NCI-H146 treated with DMSO at 0.1 percent for 48 hours (cell line): ENCODE results near the gene COPZ1.

ENCODE experiments used
- DNase-seq: peaks from one replicate; lab custom pipeline; 2025; ENCODE audit not compliant: unreplicated experiment; lab: John Stamatoyannopoulos, UW

The COPZ1 gene

DNA sequence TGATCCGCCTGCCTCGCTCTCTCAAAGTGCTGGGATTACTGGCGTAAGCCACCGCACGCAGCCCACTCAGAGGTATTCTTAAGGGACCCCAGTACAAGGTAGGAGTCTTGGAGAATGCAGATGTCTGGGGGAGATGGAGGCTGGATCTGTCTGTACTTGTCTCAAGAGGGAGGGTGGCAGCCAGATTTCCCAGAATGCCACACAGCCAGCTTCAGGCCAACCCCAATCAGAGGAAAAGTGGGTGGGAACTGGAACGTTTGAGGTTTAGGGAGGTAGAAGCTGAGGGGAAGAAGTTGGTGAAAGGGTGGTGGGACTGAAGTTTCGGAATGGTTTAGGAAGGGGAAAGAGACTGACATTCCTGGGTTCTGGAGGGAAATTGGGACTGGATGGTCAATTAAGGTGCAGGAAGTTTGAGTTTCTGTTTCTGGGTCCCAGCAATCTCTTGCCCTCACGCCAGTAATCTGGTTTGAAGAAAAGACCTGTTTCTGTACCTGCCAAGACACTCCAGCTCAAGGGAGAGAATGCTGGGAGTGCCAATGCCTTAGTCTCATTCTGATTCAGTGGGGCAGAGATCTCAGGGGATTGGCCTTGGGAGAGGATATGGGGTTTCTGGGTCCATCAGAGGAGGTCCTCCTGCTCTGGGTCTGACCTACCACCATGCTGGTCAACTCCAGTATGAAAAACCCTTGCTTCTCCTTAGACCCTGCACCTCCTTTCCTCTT, 67.7 kb downstream of the COPZ1 start:
- DNase-seq, result no peak

DNA sequence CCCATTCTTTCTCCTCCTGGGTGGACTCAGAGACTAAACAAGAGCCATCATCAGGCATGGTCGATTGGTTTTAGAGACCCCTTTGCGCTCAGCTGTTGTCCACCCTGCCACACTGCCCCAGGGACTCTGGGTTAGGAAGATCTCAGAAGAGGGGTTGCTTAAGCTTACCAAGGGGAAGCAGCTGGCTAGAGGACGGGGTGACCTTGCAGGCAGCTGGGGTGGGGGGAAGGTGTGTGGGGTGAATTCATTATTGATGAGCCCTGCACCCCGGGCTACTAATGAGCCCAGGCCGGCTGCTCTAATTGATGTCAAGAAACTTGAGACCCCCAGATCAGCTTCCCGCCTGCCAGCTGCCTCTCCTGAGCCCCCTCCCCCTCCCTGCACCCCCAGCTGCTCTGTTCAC, 68.3 kb downstream of the COPZ1 start:
- no peak for DNase-seq

DNA sequence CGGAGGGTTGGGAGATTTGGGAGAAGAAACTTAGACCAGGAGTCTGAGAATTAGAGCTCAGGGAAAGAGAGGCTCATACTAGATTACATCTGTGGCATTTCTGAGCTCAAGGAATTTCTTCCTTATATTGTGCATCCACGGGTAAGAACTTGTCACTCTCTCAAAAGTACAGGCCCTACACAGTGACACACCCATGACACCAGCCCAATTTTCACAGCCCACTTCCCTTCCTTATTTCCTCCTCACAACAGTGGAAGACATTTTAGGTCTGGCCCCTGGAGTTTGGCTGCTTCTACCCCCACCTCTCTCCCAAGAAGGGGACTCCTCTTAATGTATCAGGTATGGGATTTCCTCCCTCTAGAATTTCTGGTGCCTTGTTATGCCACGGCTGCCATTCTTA, 68.8 kb downstream of the COPZ1 start:
- no peak for DNase-seq

DNA sequence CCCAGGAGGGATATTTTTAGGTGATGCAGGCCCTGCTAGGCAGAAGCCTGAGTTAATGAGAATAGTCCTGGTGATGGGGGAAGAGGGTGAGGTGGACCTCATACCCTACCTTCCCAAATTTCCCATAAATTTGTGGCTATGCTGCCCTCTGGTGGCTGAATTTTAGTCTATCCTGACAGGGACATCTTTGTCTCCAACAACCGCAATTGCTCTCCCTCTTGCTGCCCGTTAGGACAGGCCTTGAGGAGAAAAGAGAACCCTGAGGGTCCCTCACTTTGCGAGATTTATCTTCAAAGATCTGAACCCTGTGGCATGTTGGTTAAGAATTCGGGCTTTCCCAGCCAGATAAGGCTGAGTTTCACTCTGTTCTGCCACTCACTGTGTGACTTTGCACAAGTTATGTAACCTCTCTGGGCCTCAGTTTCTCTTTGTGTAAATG, 69.4 kb downstream of the COPZ1 start:
- DNase-seq, result peak; percentile 27

DNA sequence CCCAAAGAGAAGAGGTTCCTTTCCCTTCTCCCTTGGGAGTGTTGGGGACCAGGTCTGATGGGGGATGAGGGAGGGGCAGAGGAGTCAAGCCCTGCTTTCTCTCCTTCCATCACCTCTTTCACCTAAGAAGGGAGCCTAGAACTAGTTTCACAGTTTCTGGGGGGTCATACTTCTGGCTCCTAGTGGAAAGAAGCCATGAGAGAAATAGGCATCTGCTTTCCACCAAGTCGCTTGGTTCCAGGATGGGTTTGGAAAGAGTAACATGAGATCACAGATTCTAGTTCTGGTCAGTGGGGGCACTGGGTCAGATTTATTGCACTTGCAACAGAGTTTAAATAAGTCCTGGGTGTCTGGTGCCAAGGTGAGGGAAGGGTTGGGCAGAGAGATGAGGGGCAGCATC, 70.1 kb downstream of the COPZ1 start:
- no peak for DNase-seq

DNA sequence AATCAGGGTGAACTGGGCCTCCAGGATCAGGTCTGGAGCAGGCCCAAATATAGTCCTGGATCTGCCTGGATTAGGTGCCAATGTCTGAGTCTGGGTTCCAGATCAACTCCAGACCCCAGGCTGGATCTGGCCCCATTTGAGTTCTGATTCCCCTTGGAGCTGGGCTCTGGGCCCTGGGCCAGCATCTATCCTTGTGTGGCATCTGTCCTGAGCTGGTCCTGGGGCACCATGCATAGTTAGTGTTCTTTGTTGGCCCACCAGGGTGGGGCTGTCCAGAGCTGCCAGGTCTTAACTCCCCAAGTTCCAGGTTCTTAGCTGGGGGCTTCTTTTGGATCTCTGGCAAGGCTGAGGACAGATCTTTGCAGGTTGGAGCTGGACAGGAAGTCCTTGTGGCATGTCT, 70.6 kb downstream of the COPZ1 start:
- no peak for DNase-seq

DNA sequence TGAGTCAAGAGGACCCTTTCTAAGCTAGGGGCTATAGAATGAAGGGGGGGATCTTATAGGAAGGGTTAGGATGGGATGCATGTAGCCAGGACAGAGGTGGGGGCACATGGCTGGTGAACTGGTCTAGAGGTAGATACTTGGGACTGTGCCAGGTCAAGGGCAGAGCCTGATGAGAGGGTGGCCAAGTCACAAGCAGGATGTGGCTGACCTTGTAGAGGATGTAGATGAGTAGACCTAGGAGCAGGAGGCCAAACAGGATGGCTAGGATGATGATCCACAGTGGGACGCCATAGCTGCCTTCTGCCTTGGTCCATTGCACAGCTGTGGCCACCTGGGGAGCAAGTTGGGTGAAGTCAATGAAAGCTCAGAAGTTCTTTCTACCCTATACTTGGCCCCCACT, 72.2 kb downstream of the COPZ1 start:
- no peak for DNase-seq

DNA sequence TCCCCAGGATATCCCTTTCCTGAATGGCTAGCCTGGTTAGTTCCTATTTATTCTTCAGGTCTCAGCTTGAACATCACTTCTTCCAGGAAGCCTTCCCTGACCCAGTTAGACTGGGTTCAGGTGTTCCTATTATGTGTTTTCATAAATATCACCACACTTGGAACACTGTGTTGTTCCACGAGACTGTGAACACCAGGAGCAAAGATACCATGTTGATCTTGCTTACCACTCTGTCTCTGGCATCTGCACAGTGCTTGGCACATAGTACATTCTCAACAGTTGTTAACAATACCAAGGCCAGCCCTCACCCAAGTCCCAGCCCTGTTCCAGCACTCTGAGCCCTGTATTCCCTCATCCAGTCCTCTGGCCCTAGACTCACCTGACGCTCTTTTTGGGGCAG, 73.3 kb downstream of the COPZ1 start:
- no peak for DNase-seq

DNA sequence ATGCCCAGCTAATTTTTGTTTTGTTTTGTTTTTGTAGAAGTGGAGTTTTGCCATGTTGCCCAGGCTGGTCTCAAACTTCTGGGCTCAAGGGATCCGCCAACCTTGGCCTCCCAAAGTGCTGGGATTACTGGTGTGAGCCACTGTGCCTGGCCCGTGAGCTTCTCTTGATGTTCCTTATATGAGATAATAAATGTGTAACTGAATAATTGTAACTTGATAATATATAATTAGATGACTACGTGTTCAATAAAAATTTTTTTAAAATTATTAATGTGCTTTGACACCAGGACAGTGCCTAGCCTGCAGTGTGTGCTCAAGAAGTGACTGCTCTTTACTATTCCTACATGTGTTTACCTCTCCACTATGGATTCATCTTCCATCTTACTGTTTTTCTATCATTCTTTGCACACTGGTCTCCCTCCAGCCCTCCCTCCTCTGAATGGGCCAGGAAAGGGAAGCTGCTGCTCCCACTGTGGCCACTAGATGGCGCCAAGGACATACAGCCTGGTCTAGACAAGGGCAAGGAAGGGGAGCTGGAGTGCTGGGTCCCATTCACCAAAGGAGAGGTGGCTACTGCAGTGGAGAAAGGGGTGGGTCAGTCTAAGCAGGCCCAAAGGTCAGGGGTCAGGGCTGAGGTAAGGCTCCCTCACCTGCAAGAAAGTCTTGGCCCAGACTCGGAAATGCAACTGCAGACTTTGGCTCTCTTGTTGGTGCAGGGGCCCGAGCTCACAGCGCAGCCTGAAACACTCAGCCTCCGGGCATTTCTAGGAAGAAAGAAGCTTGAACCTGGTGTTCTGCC, 74.3 kb downstream of the COPZ1 start:
- peak; percentile 76 for DNase-seq

DNA sequence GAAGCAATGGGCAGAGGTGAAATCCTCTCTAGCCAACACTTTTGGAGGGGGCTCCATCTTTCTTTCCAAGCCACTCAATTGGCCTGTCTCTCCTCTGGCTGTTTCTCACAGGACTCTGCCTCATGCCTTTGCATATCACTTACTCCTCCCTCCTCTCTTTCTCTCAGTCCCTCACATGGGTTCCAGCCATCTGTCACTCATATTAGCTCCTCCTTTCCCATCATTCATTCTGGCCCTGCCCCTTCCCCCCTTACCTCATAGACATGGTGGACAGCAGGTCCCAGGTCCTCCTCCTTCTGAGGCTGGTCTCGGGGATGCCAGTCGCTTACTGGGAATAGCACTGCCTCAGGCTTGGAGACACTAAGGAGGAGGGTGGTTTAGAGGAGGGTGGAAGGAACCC, 76.2 kb downstream of the COPZ1 start:
- no peak for DNase-seq
